ENCODE data around the gene DCXR. TPM values are rescaled to one million over a fixed set of nuclear protein-coding genes. Genes with fewer than 3 reads are reported as not detected.

Gene DCXR
- total RNA-seq (2014; rRNA removed; shearing (Covaris generic)): 120 and 129 TPM in 2 replicates
- polyA plus RNA-seq (2015; cell fraction: cytosol; rRNA removed): 183 and 211 TPM in 2 replicates
- 192 and 229 TPM in 2 replicates for polyA plus RNA-seq (2015; cell fraction: nucleus; rRNA removed)

GRCh38 chr17:82037092-82037888 is at the start of gene DCXR:
Gene DCXR (minus strand): TSS chr17:82037697. CDS start chr17:82037682, 15 bp downstream.
- in situ Hi-C loops (cut with HindIII; ENCODE audit: low pct_unique_long_range_greater_than_20kb, low sequenced_read_pairs): loop anchor here (10.0 kb wide), 1 partner anchor 98 kb away; no protein-coding TSS in a partner anchor
- peak; percentile 99 for DNase-seq (ENCODE audit: low read depth, low spot score)

DNA sequence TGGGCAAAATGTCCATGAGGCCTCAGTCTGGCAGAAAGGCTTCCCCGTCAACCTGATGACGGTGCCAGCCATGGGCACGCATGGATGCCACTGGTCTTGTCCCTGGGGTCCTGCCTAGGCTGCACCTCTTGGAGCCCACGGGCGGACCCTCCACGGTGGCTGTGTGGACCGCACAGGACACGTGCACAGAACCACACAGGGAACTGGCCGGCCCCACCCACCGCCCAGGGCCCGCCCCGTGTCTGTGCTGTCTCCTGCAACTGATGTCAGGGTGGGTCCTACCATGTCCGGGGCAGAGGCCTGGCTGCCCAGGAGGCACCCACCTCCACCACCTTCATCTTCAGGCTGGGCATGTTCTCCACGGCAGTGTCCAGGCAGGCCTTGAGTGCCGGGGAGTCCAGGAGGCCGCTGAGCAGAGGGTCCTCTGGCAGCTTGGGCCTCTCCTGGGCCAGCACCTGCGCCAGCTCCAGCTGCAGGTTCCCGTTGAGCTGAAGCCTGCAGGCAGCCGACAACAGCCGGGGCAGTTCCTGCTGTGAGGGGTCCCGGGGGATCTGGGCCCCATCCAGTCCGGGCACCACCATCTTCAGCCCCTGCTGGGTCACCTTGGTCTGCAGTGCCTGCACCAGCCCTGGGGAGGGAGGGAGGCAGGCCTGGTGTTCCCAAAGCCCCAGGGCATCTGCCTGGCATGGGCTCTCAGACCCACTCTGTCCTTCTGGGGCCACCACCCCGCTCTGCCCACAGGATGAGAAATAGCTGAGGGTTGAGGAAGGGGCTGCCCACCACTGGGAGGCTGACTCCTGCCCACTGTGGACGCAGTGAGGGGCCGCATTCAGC is 48.7 kb upstream of the DCXR start:
- in situ Hi-C loops (cut with HindIII; ENCODE audit: low pct_unique_long_range_greater_than_20kb, low sequenced_read_pairs): no loop called here
- no peak for DNase-seq (ENCODE audit: low read depth, low spot score)

DNA sequence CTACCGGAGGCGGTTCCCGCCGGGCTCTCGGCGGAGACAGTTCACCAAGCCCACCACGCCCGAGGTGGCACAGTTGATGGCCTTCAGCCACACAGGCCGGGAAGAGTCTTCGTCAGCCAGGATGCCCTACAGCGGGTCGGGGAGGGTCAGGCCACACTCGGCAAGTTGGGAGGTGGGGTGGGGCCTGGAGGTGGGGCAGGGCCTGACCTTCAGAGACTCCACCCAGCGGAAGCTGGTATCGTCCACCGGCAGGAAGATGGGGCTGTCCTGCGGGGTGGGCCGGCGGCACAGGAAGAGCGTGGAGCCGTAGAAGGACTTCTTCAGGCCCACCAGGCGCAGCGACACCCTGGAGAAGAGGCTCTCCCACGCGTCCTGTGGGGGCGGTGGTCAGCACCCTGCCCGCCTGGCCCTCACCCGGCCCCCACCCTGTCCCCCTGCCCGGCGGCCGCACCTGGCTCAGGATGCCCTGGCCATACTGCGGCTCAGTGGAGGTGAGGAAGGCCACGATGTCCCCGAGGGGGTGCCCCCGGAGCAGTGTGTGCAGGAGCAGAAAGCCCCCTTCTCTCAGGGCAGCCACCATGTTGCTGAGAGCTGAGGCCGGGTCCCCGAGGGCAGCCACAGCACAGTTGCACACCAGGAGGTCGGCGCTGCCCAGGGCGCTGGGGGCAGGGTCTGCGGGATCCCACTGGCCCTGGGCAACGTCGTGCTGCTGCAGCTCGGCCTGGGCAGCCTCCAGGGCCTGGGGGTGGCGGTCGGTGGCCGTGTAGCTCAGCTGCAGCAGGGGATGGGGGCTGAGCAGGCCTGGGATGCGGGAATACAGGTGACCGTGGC is 47.7 kb upstream of the DCXR start:
- in situ Hi-C loops (cut with HindIII; ENCODE audit: low pct_unique_long_range_greater_than_20kb, low sequenced_read_pairs): no loop called here
- DNase-seq (ENCODE audit: low read depth, low spot score): no peak

DNA sequence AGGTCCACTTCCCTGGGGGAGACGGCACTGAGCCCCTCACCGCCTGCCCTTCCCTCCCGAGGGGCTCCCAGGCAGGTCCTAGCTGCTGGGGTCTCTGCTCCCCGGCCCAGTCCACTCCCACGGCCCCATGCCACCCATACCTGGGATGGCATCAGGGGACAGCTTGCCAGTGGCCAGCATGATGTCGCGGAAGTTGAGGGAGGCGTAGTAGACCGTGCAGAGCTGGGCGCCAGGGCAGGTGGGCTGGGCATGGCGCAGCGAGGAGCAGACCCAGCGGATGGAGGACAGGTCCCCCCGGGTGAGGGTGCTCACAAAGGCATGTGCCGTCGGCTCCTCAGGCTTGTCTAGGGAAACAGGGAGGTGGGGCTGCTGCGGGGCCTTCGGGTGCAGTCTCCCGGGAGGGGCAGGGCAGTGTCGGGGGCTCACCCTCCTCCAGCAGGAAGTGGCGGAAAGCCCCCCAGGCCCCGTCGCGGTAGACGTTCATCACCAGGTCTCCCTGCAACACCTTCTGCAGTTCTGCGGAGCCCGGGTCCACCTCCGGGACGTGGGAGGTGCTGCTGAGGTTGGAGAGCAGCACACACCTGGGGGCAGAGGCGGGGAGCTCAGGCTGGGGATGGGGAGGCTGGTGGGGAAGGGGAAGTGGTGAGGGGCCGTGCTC is 47.0 kb upstream of the DCXR start:
- no peak for DNase-seq (ENCODE audit: low read depth, low spot score)
- in situ Hi-C loops (cut with HindIII; ENCODE audit: low pct_unique_long_range_greater_than_20kb, low sequenced_read_pairs): no loop called here

DNA sequence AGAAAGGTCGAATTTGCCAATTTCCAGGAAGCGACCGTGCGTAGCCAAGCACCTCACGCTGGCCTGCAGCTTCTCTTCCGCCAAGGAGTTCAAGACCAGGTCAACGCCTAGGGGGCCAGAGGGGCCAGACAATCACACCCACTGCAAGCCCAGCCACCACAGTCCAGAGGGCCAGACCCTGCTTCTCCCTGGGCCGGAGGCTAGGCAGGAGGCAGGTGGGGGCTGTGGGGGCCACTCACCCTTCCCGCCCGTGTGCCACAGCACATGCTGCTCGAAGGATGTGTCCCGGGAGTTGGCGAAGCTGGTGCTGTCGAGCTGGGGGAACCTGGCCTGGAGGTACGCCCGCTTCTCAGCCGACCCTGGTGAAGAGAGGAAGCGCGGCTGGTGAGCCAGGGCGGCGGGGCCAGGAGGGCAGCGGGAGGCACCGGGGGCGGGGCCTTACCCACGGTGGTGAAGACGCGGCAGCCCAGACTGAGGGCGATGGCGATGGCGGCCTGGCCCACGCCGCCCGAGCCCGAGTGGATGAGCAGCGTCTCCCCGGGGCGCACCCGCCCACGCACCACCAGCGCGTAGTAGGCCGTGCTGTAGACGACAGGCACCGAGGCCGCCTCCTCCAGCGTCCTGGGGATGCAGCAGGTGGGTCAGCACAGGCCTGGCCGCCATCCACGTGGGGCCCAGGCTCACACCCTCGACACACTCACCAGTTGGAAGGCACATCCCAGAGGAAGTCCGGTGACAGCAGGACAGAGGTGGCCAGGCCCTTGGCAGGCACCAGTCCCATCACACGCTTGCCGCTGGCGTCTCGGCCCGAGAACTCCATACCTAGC is 46.2 kb upstream of the DCXR start:
- in situ Hi-C loops (cut with HindIII; ENCODE audit: low pct_unique_long_range_greater_than_20kb, low sequenced_read_pairs): no loop called here
- no peak for DNase-seq (ENCODE audit: low read depth, low spot score)

DNA sequence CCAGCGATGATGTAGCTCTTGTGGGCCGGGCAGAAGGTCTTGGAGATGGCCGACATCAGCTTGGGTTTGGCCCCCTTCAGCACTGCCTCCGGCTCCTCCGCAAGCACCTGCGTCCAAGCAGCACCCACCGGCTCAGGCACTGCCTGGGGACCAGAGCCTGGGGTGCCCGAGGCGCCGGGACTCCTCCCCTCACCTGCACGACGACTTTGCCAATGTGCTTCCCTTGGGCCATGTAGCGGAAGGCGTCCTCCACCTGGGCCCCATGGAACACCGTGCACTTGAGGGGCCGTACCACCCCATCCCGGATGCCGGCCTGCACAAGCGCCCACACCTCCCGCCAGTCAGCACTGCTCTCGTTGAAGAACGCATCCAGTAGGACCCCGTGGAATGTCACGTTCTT is 45.5 kb upstream of the DCXR start:
- in situ Hi-C loops (cut with HindIII; ENCODE audit: low pct_unique_long_range_greater_than_20kb, low sequenced_read_pairs): no loop called here
- DNase-seq (ENCODE audit: low read depth, low spot score): no peak

DNA sequence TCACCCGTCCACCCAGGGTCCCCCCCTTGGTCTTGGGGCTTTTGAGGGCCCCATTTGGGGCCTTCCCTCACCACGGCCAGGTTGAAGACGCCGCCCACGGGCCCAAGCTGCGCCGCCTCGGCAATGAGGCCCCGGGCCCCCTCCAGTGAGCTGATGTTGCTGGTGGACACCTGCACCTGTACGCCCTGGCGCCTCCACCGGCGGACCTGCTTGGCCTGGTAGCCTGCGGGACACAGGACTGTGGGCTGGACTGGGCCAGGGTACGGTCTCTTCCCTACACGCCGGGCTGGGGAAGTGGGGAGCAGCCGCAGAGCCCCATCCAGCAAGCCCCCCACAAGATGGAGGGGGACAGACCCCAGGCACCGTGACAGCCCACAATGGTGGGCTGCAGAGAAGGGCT is 45.0 kb upstream of the DCXR start:
- in situ Hi-C loops (cut with HindIII; ENCODE audit: low pct_unique_long_range_greater_than_20kb, low sequenced_read_pairs): no loop called here
- DNase-seq (ENCODE audit: low read depth, low spot score): no peak

GRCh38 chr17:82081966-82082365 is 44.5 kb upstream of the DCXR start:
- in situ Hi-C loops (cut with HindIII; ENCODE audit: low pct_unique_long_range_greater_than_20kb, low sequenced_read_pairs): no loop called here

GRCh38 chr17:82081546-82081945 is 44.0 kb upstream of the DCXR start:
- no peak for DNase-seq (ENCODE audit: low read depth, low spot score)
- in situ Hi-C loops (cut with HindIII; ENCODE audit: low pct_unique_long_range_greater_than_20kb, low sequenced_read_pairs): no loop called here

More at GRCh38 chr17:82081966-82082365, 44.5 kb upstream of the DCXR start:
- DNase-seq (ENCODE audit: low read depth, low spot score): no peak

DNA sequence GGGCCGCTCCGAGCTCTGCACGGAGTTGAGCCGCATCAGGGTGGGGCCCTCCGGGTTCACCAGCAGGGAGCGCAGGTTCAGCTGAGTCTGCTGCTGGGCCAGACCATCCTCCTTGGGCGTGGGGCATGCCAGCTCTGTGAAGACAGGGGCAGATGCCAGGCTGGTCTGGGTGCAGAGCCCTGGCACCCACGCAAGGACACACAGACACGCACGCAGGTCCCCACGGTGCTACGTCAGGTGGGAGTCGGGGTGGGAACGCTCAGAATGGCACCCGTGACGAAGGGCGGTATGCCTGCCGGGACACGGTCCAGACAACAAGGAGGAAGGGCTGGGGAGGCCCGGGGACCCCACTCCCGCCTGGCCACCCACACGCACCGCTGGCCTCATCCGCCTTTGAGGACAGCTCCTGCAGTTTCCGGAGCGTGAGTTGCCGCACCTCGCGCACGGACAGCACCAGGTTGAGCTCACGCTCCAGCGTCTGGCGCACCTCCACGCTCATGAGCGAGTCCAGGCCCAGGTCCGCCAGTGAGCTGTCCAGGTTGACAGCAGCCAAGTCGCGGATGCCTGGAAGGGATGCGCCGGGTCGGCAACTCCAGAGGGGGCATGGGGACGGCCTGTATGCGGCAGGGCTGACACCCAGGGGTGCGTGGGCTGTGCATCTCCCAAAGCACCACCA is 43.4 kb upstream of the DCXR start:
- in situ Hi-C loops (cut with HindIII; ENCODE audit: low pct_unique_long_range_greater_than_20kb, low sequenced_read_pairs): no loop called here
- no peak for DNase-seq (ENCODE audit: low read depth, low spot score)

- DNase-seq (ENCODE audit: low read depth, low spot score): no peak
- in situ Hi-C loops (cut with HindIII; ENCODE audit: low pct_unique_long_range_greater_than_20kb, low sequenced_read_pairs): no loop called here
These were observed 42.7 kb upstream of the DCXR start for GRCh38 chr17:82080048-82080788.

GRCh38 chr17:82079001-82079677 is 41.6 kb upstream of the DCXR start:
- no peak for DNase-seq (ENCODE audit: low read depth, low spot score)
- in situ Hi-C loops (cut with HindIII; ENCODE audit: low pct_unique_long_range_greater_than_20kb, low sequenced_read_pairs): no loop called here

DNA sequence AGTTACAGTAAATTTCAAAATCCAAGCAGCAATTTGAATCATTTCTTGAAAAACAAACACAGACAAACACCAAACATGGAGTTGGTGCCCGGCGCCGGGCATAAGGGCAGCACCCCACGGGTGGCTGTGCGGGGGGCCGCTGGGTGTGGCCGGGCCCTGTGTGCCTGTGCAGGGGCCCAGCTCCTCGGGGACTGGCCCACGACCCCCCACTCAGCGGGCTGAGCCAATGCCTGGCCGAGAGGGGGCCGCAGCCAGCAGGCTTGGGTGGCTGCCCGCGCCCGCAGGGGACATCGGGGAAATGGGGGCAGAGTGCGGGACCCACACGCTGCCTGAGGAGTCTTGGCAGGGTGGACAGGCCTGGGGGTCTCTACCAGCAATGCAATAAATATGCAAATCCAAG is 40.9 kb upstream of the DCXR start:
- DNase-seq (ENCODE audit: low read depth, low spot score): no peak
- in situ Hi-C loops (cut with HindIII; ENCODE audit: low pct_unique_long_range_greater_than_20kb, low sequenced_read_pairs): no loop called here

GRCh38 chr17:82077617-82078358 is 40.3 kb upstream of the DCXR start:
- peak; percentile 43 for DNase-seq (ENCODE audit: low read depth, low spot score)
- in situ Hi-C loops (cut with HindIII; ENCODE audit: low pct_unique_long_range_greater_than_20kb, low sequenced_read_pairs): no loop called here
